Left ventricle myocardium inferior (tissue), 1 donor: ENCODE data around the gene ATP6V1F. TPM values are rescaled to one million over a fixed set of nuclear protein-coding genes. Genes with fewer than 3 reads are reported as not detected.
A peak's percentile ranks its signal among the peaks of the same experiment; 100 is the strongest.

Source experiments
- DNase-seq: peaks from one replicate; pipeline ENCODE4 v3.0.0-alpha.2; 2020
- H3K27ac ChIP-seq: fragments of 200-600 bp; replicated peaks from 2 replicates; pipeline ENCODE4 v1.8.0; 2021
- H3K27me3 ChIP-seq: fragments of 200-600 bp; 2 replicates; pipeline ENCODE4 v1.8.0; 2021; ENCODE audit warnings: low read depth
- H3K36me3 ChIP-seq: fragments of 200-600 bp; 2 replicates; pipeline ENCODE4 v1.8.0; 2021
- H3K4me1 ChIP-seq: fragments of 200-600 bp; 2 replicates; pipeline ENCODE4 v1.8.0; 2021
- H3K4me3 ChIP-seq: fragments of 200-600 bp; 2 replicates; pipeline ENCODE4 v1.8.0; 2021; ENCODE audit warnings: mild to moderate bottlenecking, moderate library complexity
- H3K9me3 ChIP-seq: fragments of 200-600 bp; replicated peaks from 2 replicates; pipeline ENCODE4 v1.8.0; 2021
- intact Hi-C: fragments of 100-400 bp; cut with micrococcal nuclease; formaldehyde crosslinking; loops from one replicate; pipeline ENCODE4 v1.11.0; 2022
- total RNA-seq: library from RNA; stranded (reverse); fragmentation: NEBNext Ultra II Directional; extraction: Animal tissue kit (Norgen Biotek cat#: 25700); gene quantifications from one replicate; pipeline ENCODE4 v1.2.1, GENCODE V29; 2021
- TF ChIP-seq, protein P1 (sequence below): fragments of 200-600 bp; IDR thresholded peaks from 2 replicates; pipeline ENCODE4 v1.8.0; 2021; ENCODE audit warnings: antibody characterized with exemption, mild to moderate bottlenecking, borderline replicate concordance
- donor health status: DM: no; HTN: yes; CAD: no; lungs with severe emphysema.

Gene ATP6V1F
- total RNA-seq, 1 donor from 2014 or later = 101 TPM

GRCh38 chr7:128845475-128845874 is 17.2 kb upstream of the ATP6V1F start:
- Histone ChIP-seq H3K4me1 (peaks cover 11% of the 10 kb centered on the region), H3K9me3 (no peaks in the 10 kb centered on the region), H3K27me3 (no peaks in the 10 kb centered on the region), H3K27ac (peak overlapping the region; percentile 3), H3K4me3 (no peak overlapping the region), H3K36me3 (peaks cover 99% of the 10 kb centered on the region)
- TF ChIP-seq, protein P1, sequence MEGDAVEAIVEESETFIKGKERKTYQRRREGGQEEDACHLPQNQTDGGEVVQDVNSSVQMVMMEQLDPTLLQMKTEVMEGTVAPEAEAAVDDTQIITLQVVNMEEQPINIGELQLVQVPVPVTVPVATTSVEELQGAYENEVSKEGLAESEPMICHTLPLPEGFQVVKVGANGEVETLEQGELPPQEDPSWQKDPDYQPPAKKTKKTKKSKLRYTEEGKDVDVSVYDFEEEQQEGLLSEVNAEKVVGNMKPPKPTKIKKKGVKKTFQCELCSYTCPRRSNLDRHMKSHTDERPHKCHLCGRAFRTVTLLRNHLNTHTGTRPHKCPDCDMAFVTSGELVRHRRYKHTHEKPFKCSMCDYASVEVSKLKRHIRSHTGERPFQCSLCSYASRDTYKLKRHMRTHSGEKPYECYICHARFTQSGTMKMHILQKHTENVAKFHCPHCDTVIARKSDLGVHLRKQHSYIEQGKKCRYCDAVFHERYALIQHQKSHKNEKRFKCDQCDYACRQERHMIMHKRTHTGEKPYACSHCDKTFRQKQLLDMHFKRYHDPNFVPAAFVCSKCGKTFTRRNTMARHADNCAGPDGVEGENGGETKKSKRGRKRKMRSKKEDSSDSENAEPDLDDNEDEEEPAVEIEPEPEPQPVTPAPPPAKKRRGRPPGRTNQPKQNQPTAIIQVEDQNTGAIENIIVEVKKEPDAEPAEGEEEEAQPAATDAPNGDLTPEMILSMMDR = no peak
- intact Hi-C loops = no loop called here
- DNase-seq = no peak

DNA sequence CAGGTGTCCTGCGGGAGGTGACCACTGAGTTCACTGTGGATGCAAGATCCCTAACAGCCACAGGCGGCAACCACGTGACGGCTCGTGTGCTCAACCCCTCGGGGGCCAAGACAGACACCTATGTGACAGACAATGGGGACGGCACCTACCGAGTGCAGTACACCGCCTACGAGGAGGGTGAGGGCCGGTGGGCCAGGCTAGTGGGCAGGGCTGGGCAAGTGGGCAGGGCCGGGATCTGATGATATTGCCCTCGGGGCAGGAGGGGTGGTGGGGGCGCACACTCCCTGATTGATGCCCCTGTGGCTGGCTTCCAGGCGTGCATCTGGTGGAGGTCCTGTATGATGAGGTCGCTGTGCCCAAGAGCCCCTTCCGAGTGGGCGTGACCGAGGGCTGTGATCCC is 16.7 kb upstream of the ATP6V1F start:
- peaks cover 99% of the 10 kb centered on the region for H3K36me3 ChIP-seq
- no peak for DNase-seq
- H3K27me3 ChIP-seq = no peaks in the 10 kb centered on the region
- TF ChIP-seq, protein P1 = no peak
- no peaks in the 10 kb centered on the region for H3K9me3 ChIP-seq
- H3K4me1 ChIP-seq = peaks cover 11% of the 10 kb centered on the region
- intact Hi-C loops = no loop called here
- no peak overlapping the region for H3K4me3 ChIP-seq
- H3K27ac ChIP-seq = no peak overlapping the region

- H3K36me3 ChIP-seq = peaks cover 99% of the 10 kb centered on the region
- H3K27ac ChIP-seq = no peak overlapping the region
- intact Hi-C loops = no loop called here
- H3K4me1 ChIP-seq = peaks cover 3% of the 10 kb centered on the region
- no peak for DNase-seq
- no peaks in the 10 kb centered on the region for H3K9me3 ChIP-seq
- no peak overlapping the region for H3K4me3 ChIP-seq
- H3K27me3 ChIP-seq = no peaks in the 10 kb centered on the region
- TF ChIP-seq, protein P1 = no peak
Observed at GRCh38 chr7:128846781-128847444, 15.7 kb upstream of the ATP6V1F start.

DNA sequence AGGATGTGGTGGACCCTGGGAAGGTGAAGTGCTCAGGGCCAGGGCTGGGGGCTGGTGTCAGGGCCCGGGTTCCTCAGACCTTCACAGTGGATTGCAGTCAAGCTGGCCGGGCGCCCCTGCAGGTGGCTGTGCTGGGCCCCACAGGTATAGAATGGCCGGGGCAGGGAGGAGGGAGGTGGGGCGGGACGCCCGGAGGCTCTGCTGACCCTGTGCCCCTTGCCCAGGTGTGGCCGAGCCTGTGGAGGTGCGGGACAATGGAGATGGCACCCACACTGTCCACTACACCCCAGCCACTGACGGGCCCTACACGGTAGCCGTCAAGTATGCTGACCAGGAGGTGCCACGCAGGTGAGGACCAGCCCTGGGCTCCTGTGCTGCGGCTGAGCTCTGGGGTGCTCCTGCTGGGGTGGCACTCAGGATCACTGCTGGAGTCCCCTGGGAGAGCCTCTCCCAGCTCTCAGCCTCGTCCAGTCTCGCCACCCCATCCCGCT is 14.9 kb upstream of the ATP6V1F start:
- H3K4me1 ChIP-seq = no peaks in the 10 kb centered on the region
- H3K4me3 ChIP-seq = no peak overlapping the region
- H3K27ac ChIP-seq = no peak overlapping the region
- TF ChIP-seq, protein P1 = no peak
- no peaks in the 10 kb centered on the region for H3K9me3 ChIP-seq
- H3K36me3 ChIP-seq = peaks cover 99% of the 10 kb centered on the region
- H3K27me3 ChIP-seq = no peaks in the 10 kb centered on the region
- intact Hi-C loops = no loop called here
- no peak for DNase-seq

DNA sequence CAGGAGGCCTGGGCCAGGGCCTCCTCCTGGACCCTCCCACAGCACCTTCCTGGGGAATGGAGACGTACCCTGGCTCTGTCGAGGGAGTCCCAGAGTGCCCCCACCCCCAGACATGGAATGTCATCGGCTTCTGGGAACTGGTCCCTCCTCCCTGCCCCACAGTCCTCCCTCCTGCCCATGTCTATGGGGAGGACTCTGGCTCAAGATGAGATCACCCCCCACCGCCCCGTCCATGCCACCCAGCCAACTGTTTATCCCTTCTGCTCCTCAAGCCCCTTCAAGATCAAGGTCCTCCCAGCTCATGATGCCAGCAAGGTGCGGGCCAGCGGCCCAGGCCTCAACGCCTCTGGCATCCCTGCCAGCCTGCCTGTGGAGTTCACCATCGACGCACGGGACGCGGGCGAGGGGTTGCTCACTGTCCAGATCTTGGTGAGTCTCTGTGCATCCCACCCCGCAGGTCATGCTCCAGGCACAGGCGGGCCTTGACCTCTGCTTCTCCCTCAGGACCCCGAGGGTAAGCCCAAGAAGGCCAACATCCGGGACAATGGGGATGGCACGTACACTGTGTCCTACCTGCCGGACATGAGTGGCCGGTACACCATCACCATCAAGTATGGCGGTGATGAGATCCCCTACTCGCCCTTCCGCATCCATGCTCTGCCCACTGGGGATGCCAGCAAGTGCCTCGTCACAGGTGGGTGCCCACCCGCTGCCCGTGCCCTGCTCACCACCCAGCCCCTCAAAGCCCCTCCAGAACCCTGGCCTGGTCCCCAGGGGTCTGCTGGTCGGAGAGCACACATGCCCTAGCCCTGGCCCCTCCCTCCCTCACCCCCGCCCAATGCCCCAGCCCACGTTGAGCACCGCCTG is 14.1 kb upstream of the ATP6V1F start:
- intact Hi-C loops = no loop called here
- H3K27ac ChIP-seq = no peak overlapping the region
- H3K4me1 ChIP-seq = no peaks in the 10 kb centered on the region
- H3K4me3 ChIP-seq = no peak overlapping the region
- peaks cover 99% of the 10 kb centered on the region for H3K36me3 ChIP-seq
- TF ChIP-seq, protein P1 = no peak
- no peaks in the 10 kb centered on the region for H3K27me3 ChIP-seq
- no peak for DNase-seq
- no peaks in the 10 kb centered on the region for H3K9me3 ChIP-seq
